Right lobe of liver (tissue), 6 donors: ENCODE data around the gene PRKCZ. TPM values are rescaled to one million over a fixed set of nuclear protein-coding genes. Genes with fewer than 3 reads are reported as not detected.
A peak's percentile ranks its signal among the peaks of the same experiment; 100 is the strongest.

Experiments
- ATAC-seq, 4 donors: fragments of 200-7000 bp; cut with Tn5 transposase; one replicate each; pipeline ENCODE4 v1.9.1; 2020; ENCODE audit warnings: mild to moderate bottlenecking in 4 of 4, moderate library complexity in 4 of 4
- DNase-seq, 3 donors: peaks; one replicate each; pipeline ENCODE4 v3.0.0-alpha.2; 2020
- H3K27ac ChIP-seq, 3 donors: fragments of 200-600 bp; one replicate each; pipeline ENCODE4 v1.8.0; 2022
- H3K27me3 ChIP-seq, 2 donors: fragments of 200-600 bp; one replicate each; pipeline ENCODE4 v1.8.0; 2022
- H3K36me3 ChIP-seq, 4 donors: fragments of 200-600 bp; sonication (generic) in 1 of 4; one replicate each; pipeline versions ENCODE4 v1.5.1 to v1.8.0; 2017 to 2022; ENCODE audit warnings: control low read depth in 1 of 4
- H3K4me1 ChIP-seq, 4 donors: fragments of 200-600 bp; sonication (generic) in 1 of 4; one replicate each; pipeline versions ENCODE4 v1.5.1 to v1.8.0; 2017 to 2022; ENCODE audit warnings: control low read depth in 1 of 4
- H3K4me3 ChIP-seq, 3 donors: fragments of 200-600 bp; one replicate each; pipeline ENCODE4 v1.8.0; 2022
- H3K9me3 ChIP-seq, 4 donors: fragments of 200-600 bp; sonication (generic) in 1 of 4; one replicate each; pipeline versions ENCODE4 v1.5.1 to v1.8.0; 2017 to 2022; ENCODE audit warnings: control low read depth in 1 of 4
- CTCF ChIP-seq, 4 donors: fragments of 200-600 bp in 3 of 4; fragments of 450-650 bp in 1 of 4; IDR thresholded peaks; one replicate each; pipeline versions ENCODE4 v1.5.1 to v1.8.0; 2016 to 2022; ENCODE audit warnings: antibody characterized with exemption in 4 of 4, mild to moderate bottlenecking in 2 of 4
- POLR2A ChIP-seq: fragments of 450-650 bp; IDR thresholded peaks from one replicate; pipeline ENCODE4 v1.6.1; 2017; ENCODE audit warnings: antibody characterized with exemption, mild to moderate bottlenecking
- WGBS: methylation state at CpG from one replicate; pipeline ENCODE4 v1.1.6; 2018; ENCODE audit warnings: low coverage, low lambda C conversion rate; ENCODE audit not compliant: insufficient coverage; ENCODE audit errors: missing lambda C conversion rate; 5-methylcytosine and 5-hydroxymethylcytosine counted together
- intact Hi-C, 2 donors: fragments of 100-400 bp; cut with DNase I; formaldehyde crosslinking; loops; one replicate each; pipeline versions ENCODE4 v1.11.2 to v1.14.1; 2022
- total RNA-seq, 6 experiments: library from RNA; depleted of rRNA in 2 of 6; stranded (reverse); fragments of >200 nt in 2 of 6; fragmentation: NEBNext Ultra II Directional in 3 of 6; extraction: Animal tissue kit (Norgen Biotek cat#: 25700) in 3 of 6; gene quantifications; one replicate each; pipeline versions ENCODE4 v1.1.0 to v1.2.4, GENCODE V29; 2016 to 2023
- donor health status: DM: no; HTN: yes; CAD: no.
- donor health status: DM: no; HTN: no; CAD: no.
- donor health status: DM: no; HTN: no; CAD: no.
- donor health status: DM: no; HTN: yes; CAD: no.
- donor health status: DM: no; HTN: yes; CAD: no.

Gene PRKCZ
- total RNA-seq, 6 experiments from 2014 or later = 10.3 to 20.1 (median 15.8) TPM

GRCh38 chr1:2214541-2215241 is 164.5 kb downstream of the PRKCZ start:
- TF ChIP-seq CTCF (IDR thresholded peaks at IDR 0.05) = no peak
- TF ChIP-seq POLR2A = no peak
- ATAC-seq (peak; percentile 13 to 21 (median 17)), DNase-seq (peak in 2 of 3 donors; percentile 40 to 52)
- no peaks in the 10 kb centered on the region for H3K9me3 ChIP-seq
- WGBS = no CpG with 5 or more reads among the region's 21 CpGs
- intact Hi-C loops = loop anchor here in 1 of 2 donors (10.0 kb wide), 1 partner anchor 100 kb away; no protein-coding TSS in a partner anchor
- no peaks in the 10 kb centered on the region for H3K27me3 ChIP-seq
- H3K4me3 ChIP-seq = no peak overlapping the region
- peaks cover 0 to 11% (median 4%) of the 10 kb centered on the region in 4 donors for H3K4me1 ChIP-seq
- no peaks in the 10 kb centered on the region for H3K36me3 ChIP-seq
- peak overlapping the region; percentile 78 to 91 (median 80) for H3K27ac ChIP-seq

- Histone ChIP-seq H3K9me3 (no peaks in the 10 kb centered on the region), H3K27ac (no peak overlapping the region), H3K4me3 (no peak overlapping the region), H3K27me3 (no peaks in the 10 kb centered on the region), H3K36me3 (no peaks in the 10 kb centered on the region), H3K4me1 (peaks cover 0 to 11% (median 4%) of the 10 kb centered on the region in 4 donors)
- ATAC-seq (peak in 1 of 4 donors; percentile 3), DNase-seq (peak in 1 of 3 donors; percentile 44)
- no peak for TF ChIP-seq CTCF (IDR thresholded peaks at IDR 0.05)
- TF ChIP-seq POLR2A = no peak
- intact Hi-C loops = loop anchor here in 1 of 2 donors (10.0 kb wide), 1 partner anchor 99 kb away; no protein-coding TSS in a partner anchor
- 60% methylated on average over 2 of the region's 14 CpGs for WGBS
These were observed 165.1 kb downstream of the PRKCZ start for GRCh38 chr1:2215329-2215728.

GRCh38 chr1:2215909-2216766 is 165.9 kb downstream of the PRKCZ start:
- Histone ChIP-seq H3K4me1 (peaks cover 0 to 11% (median 4%) of the 10 kb centered on the region in 4 donors), H3K9me3 (no peaks in the 10 kb centered on the region), H3K27ac (no peak overlapping the region), H3K4me3 (no peak overlapping the region), H3K27me3 (no peaks in the 10 kb centered on the region), H3K36me3 (no peaks in the 10 kb centered on the region)
- no peak for ATAC-seq
- TF ChIP-seq POLR2A (no peak), CTCF (IDR thresholded peaks at IDR 0.05) (no peak)
- intact Hi-C loops = loop anchor here in 1 of 2 donors (10.0 kb wide), 1 partner anchor 99 kb away; no protein-coding TSS in a partner anchor
- no peak for DNase-seq
- WGBS = 73% methylated on average over 4 of the region's 25 CpGs

- intact Hi-C loops = loop anchor here in 1 of 2 donors (10.0 kb wide), 1 partner anchor 98 kb away; no protein-coding TSS in a partner anchor
- Histone ChIP-seq H3K27ac (no peak overlapping the region), H3K9me3 (no peaks in the 10 kb centered on the region), H3K4me3 (no peak overlapping the region), H3K4me1 (peaks cover 0 to 11% (median 4%) of the 10 kb centered on the region in 4 donors), H3K27me3 (no peaks in the 10 kb centered on the region), H3K36me3 (no peaks in the 10 kb centered on the region)
- DNase-seq (no peak), ATAC-seq (no peak)
- no peak for TF ChIP-seq POLR2A
- TF ChIP-seq CTCF (IDR thresholded peaks at IDR 0.05) = no peak
- 0% methylated on average over 1 of the region's 7 CpGs for WGBS
These were observed 166.5 kb downstream of the PRKCZ start for GRCh38 chr1:2216767-2217058.
